MM.1S (cell line): ENCODE measurements around the gene TNNC1.

Source experiments
- DNase-seq: peaks from one replicate; pipeline ENCODE4 v3.0.0-alpha.2; 2015
- H2AFZ ChIP-seq: fragments of 300-600 bp; sonication (generic); 2 replicates; pipeline ENCODE4 v1.6.0; 2016; ENCODE audit warnings: antibody characterized with exemption, low read length
- H3F3A ChIP-seq: fragments of 300-600 bp; sonication (generic); 2 replicates; pipeline ENCODE4 v1.6.1; 2016; ENCODE audit warnings: mild to moderate bottlenecking, antibody characterized with exemption, low read length, moderate library complexity, mixed read lengths; ENCODE audit not compliant: insufficient read depth
- H3K27ac ChIP-seq: fragments of 300-600 bp; sonication (generic); 2 replicates; pipeline ENCODE4 v1.5.1; 2016; ENCODE audit warnings: mild to moderate bottlenecking, low read length
- H3K27me3 ChIP-seq: fragments of 300-600 bp; sonication (generic); replicated peaks from 2 replicates; pipeline ENCODE4 v1.6.0; 2016; ENCODE audit warnings: low read length; ENCODE audit not compliant: insufficient read depth
- H3K36me3 ChIP-seq: fragments of 300-600 bp; sonication (generic); replicated peaks from 2 replicates; pipeline ENCODE4 v1.6.1; 2016; ENCODE audit warnings: mild to moderate bottlenecking, low read length, mixed read lengths; ENCODE audit not compliant: insufficient read depth
- H3K4me1 ChIP-seq: fragments of 300-600 bp; sonication (generic); 2 replicates; pipeline ENCODE4 v1.6.1; 2016; ENCODE audit warnings: low read length, mixed read lengths
- H3K4me2 ChIP-seq: fragments of 300-600 bp; sonication (generic); 2 replicates; pipeline ENCODE4 v1.6.0; 2016; ENCODE audit warnings: low read depth, low read length
- H3K4me3 ChIP-seq: fragments of 300-600 bp; sonication (generic); 2 replicates; pipeline ENCODE4 v1.5.1; 2016; ENCODE audit warnings: low read length, mixed read lengths
- H3K79me2 ChIP-seq: fragments of 300-600 bp; sonication (generic); 2 replicates; pipeline ENCODE4 v1.6.1; 2016; ENCODE audit warnings: mixed run types, low read length, mixed read lengths
- H3K9ac ChIP-seq: fragments of 300-600 bp; sonication (generic); 2 replicates; pipeline ENCODE4 v1.6.1; 2016; ENCODE audit warnings: low read length, mixed read lengths
- H3K9me2 ChIP-seq: fragments of 300-600 bp; sonication (generic); replicated peaks from 2 replicates; pipeline ENCODE4 v1.6.1; 2016; ENCODE audit warnings: mild to moderate bottlenecking, low read length, mixed read lengths; ENCODE audit not compliant: insufficient read depth
- H3K9me3 ChIP-seq: fragments of 300-600 bp; sonication (generic); replicated peaks from 2 replicates; pipeline ENCODE4 v1.6.1; 2016; ENCODE audit warnings: mild to moderate bottlenecking, low read length, mixed read lengths; ENCODE audit not compliant: insufficient read depth
- H4K20me1 ChIP-seq: fragments of 300-600 bp; sonication (generic); 2 replicates; pipeline ENCODE4 v1.6.1; 2016; ENCODE audit warnings: mild to moderate bottlenecking, low read length, moderate library complexity, mixed read lengths; ENCODE audit not compliant: insufficient read depth
- EZH2 ChIP-seq: fragments of 300-600 bp; sonication (generic); optimal IDR thresholded peaks from 2 replicates; pipeline ENCODE3; 2017; ENCODE audit warnings: low read depth, mild to moderate bottlenecking, antibody characterized with exemption, low read length, mixed read lengths
- EZH2phosphoT487 ChIP-seq: fragments of 300-600 bp; sonication (generic); IDR thresholded peaks from 2 replicates; pipeline ENCODE4 v1.6.1; 2018; ENCODE audit warnings: antibody characterized with exemption, low read length
- TF ChIP-seq, protein P1 (sequence below): fragments of 300-600 bp; sonication (generic); IDR thresholded peaks from 2 replicates; pipeline ENCODE4 v1.5.1; 2016; ENCODE audit warnings: antibody characterized with exemption, low read length, mixed read lengths

Gene TNNC1

DNA sequence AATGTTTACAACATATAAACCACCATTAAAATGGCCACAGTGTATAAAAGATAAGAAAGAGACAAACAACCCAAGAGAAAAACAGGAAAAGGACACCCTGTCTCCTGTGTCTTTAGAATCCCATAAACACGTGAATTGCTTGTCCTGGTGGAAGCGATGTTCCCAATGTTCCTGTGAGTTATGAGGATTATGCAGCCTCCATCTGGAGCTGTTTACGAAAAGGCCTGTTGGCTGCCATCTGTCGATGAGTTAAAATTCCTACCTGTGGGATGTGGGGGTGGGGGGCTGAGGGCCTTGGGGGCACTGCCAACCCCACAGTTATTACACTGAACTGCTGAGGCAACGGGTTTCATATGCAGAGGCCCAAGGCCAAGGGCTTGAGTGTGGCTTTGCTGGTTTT, 15.2 kb upstream of the TNNC1 start:
- H4K20me1 ChIP-seq = no peaks in the 10 kb centered on the region
- H3K4me3 ChIP-seq = no peak overlapping the region
- no peak overlapping the region for H3K9ac ChIP-seq
- no peaks in the 10 kb centered on the region for H3K27me3 ChIP-seq
- no peak overlapping the region for H2AFZ ChIP-seq
- TF ChIP-seq, protein P1, sequence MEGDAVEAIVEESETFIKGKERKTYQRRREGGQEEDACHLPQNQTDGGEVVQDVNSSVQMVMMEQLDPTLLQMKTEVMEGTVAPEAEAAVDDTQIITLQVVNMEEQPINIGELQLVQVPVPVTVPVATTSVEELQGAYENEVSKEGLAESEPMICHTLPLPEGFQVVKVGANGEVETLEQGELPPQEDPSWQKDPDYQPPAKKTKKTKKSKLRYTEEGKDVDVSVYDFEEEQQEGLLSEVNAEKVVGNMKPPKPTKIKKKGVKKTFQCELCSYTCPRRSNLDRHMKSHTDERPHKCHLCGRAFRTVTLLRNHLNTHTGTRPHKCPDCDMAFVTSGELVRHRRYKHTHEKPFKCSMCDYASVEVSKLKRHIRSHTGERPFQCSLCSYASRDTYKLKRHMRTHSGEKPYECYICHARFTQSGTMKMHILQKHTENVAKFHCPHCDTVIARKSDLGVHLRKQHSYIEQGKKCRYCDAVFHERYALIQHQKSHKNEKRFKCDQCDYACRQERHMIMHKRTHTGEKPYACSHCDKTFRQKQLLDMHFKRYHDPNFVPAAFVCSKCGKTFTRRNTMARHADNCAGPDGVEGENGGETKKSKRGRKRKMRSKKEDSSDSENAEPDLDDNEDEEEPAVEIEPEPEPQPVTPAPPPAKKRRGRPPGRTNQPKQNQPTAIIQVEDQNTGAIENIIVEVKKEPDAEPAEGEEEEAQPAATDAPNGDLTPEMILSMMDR = no peak
- no peak for TF ChIP-seq EZH2phosphoT487
- no peak for TF ChIP-seq EZH2
- H3F3A ChIP-seq = no peaks in the 10 kb centered on the region
- H3K9me3 ChIP-seq = no peaks in the 10 kb centered on the region
- H3K27ac ChIP-seq = no peak overlapping the region
- no peaks in the 10 kb centered on the region for H3K4me1 ChIP-seq
- no peak for DNase-seq
- no peaks in the 10 kb centered on the region for H3K9me2 ChIP-seq
- H3K36me3 ChIP-seq = no peaks in the 10 kb centered on the region
- H3K4me2 ChIP-seq = no peak overlapping the region
- H3K79me2 ChIP-seq = no peaks in the 10 kb centered on the region

DNA sequence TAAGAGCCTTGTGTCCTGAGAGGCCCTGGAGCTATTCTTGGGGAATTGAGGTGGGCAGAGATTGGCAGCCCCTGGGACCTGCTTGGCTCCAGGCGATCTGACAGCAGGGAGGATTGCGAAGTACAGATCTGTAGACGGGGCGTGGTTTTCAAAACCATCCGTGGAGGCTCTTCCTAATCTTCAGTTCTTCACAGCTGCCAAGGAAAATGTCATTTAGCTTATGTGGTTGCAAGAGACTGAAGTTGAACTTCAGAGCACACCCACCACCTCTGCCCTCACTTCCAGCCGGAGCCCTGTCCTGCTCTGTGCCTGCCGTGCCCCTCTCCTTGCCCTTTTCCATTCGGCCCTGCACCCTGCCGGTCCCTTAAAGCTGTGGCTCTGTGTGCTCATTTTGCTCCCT, 14.5 kb upstream of the TNNC1 start:
- Histone ChIP-seq H3K79me2 (no peaks in the 10 kb centered on the region), H3F3A (no peaks in the 10 kb centered on the region), H3K4me2 (no peak overlapping the region), H3K4me1 (no peaks in the 10 kb centered on the region), H3K27me3 (no peaks in the 10 kb centered on the region), H3K9me2 (no peaks in the 10 kb centered on the region), H3K9me3 (no peaks in the 10 kb centered on the region), H3K27ac (no peak overlapping the region), H3K9ac (no peak overlapping the region), H3K36me3 (no peaks in the 10 kb centered on the region), H4K20me1 (no peaks in the 10 kb centered on the region), H2AFZ (no peak overlapping the region), H3K4me3 (no peak overlapping the region)
- no peak for DNase-seq
- TF ChIP-seq, protein P1 = no peak
- no peak for TF ChIP-seq EZH2

DNA sequence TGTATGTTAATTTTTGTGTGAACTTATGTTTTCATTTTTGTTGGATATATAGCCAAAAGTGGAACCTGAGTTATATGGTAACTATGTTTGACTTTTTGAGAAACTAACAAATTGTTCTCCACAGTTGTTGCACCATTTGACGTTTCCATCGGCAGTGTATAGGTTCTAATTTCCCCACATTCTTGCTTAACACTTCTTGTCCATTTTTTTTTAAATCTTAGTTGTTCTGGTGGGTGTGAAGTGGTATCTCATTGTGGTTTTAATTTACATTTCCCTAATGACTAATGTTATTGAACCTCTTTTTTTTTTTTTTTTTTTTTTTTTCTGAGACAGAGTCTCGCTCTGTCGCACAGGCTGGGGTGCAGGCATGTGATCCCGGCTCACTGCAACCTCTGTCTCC, 9.6 kb upstream of the TNNC1 start:
- Histone ChIP-seq H3K27ac (no peak overlapping the region), H3K9me3 (no peaks in the 10 kb centered on the region), H2AFZ (no peak overlapping the region), H4K20me1 (no peaks in the 10 kb centered on the region), H3K27me3 (no peaks in the 10 kb centered on the region), H3K36me3 (0 out of 2 replicates have a peak, but pooled peaks cover 3% of the 10 kb centered on the region), H3K79me2 (peaks cover 4% of the 10 kb centered on the region; the same call in 1 of the 2 replicates), H3K9me2 (no peaks in the 10 kb centered on the region), H3K9ac (no peak overlapping the region), H3K4me3 (no peak overlapping the region), H3K4me2 (no peak overlapping the region), H3K4me1 (no peaks in the 10 kb centered on the region), H3F3A (no peaks in the 10 kb centered on the region)
- no peak for DNase-seq
- TF ChIP-seq EZH2 (no peak), EZH2phosphoT487 (no peak)
- TF ChIP-seq, protein P1 = no peak
